ENCODE data around the gene APOO.

- TF ChIP-seq CTCF (IDR thresholded peaks at IDR 0.05) = no peak
- TF ChIP-seq POLR2A (IDR thresholded peaks at IDR 0.05) = no peak
Measured at GRCh38 chrX:23819385-23820234, 88.1 kb downstream of the APOO start.
